MCF 10A (cell line): ENCODE results near the gene ALOX5. TPM values are rescaled to one million over a fixed set of nuclear protein-coding genes. Genes with fewer than 3 reads are reported as not detected.

Experiments used
- BruUV-seq: library from RNA; stranded (reverse); fragments of 400-500 nt; replicated peaks from 2 replicates; lab custom pipeline; 2021; lab: Mats Ljungman, UMichigan
- CTCF ChIA-PET: fragments of 300-600 bp; sonication (Branson Sonifier 250); formaldehyde crosslinking; extraction: SDS; loops from one replicate; lab custom pipeline; 2021; ENCODE audit warnings: antibody characterized with exemption, inconsistent platforms; lab: Yijun Ruan, JAX
- POLR2A ChIA-PET: fragments of 300-600, 350-650 bp; sonication (Branson Sonifier 250); formaldehyde crosslinking; extraction: SDS; loops from one replicate; lab custom pipeline; 2020; ENCODE audit warnings: antibody characterized with exemption, inconsistent platforms; lab: Yijun Ruan, JAX
- DNase-seq: peaks from one replicate; pipeline ENCODE4 v3.0.0-alpha.2; 2018; ENCODE audit not compliant: unreplicated experiment
- H3K27ac Mint-ChIP-seq: one replicate; pipeline ENCODE4 v1.8.0; 2022; ENCODE audit warnings: mild to moderate bottlenecking, low read depth, mixed read lengths; ENCODE audit not compliant: unreplicated experiment
- H3K27me3 Mint-ChIP-seq: one replicate; pipeline ENCODE4 v1.8.0; 2022; ENCODE audit warnings: mixed read lengths; ENCODE audit not compliant: insufficient read depth, unreplicated experiment
- H3K36me3 Mint-ChIP-seq: one replicate; pipeline ENCODE4 v1.8.0; 2022; ENCODE audit warnings: mild to moderate bottlenecking, moderate library complexity, mixed read lengths; ENCODE audit not compliant: insufficient read depth, unreplicated experiment
- H3K4me1 Mint-ChIP-seq: one replicate; pipeline ENCODE4 v1.8.0; 2022; ENCODE audit warnings: mixed read lengths; ENCODE audit not compliant: insufficient read depth, unreplicated experiment
- H3K4me3 Mint-ChIP-seq: one replicate; pipeline ENCODE4 v1.8.0; 2022; ENCODE audit warnings: mild to moderate bottlenecking, moderate library complexity, mixed read lengths; ENCODE audit not compliant: unreplicated experiment
- H3K9me3 Mint-ChIP-seq: one replicate; pipeline ENCODE4 v1.8.0; 2022; ENCODE audit warnings: mixed read lengths; ENCODE audit not compliant: unreplicated experiment
- intact Hi-C: fragments of 100-400 bp; cut with micrococcal nuclease; formaldehyde crosslinking; loops from 2 replicates; pipeline ENCODE4 v1.14.1; 2022
- total RNA-seq: library from RNA; stranded (reverse); gene quantifications from 2 replicates; pipeline ENCODE4 v1.2.3, GENCODE V29; 2022
- TF ChIP-seq, protein P1 (sequence below): fragments of 200-600 bp; IDR thresholded peaks from one replicate; pipeline ENCODE4 v1.8.0; 2022; ENCODE audit warnings: antibody characterized with exemption, mild to moderate bottlenecking; ENCODE audit not compliant: unreplicated experiment

ALOX5 gene
- total RNA-seq, 1 experiment from 2014 or later = not detected

DNA sequence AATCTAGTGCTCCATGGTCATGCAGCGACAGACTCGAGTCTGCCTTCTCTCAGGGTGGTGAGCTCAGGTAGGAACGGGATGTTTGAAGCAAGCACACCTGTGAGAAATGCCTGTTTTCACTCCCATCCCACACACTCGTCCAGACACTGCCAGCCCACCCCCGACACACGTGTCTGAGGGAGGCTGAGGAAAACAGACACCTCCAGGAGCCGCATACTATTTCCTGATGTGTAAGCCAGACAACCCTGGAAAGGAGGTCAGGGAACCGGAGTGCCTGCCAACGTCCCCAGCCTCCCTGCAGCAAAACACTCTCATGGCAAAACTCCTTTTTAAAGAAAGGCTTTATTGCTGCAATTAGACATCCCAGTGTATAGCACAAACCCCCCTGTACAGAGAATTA is 80.2 kb downstream of the ALOX5 start:
- Mint-ChIP-seq H3K4me3 (no peak overlapping the region), H3K27ac (no peak overlapping the region), H3K9me3 (no peaks in the 10 kb centered on the region), H3K4me1 (no peaks in the 10 kb centered on the region), H3K27me3 (no peaks in the 10 kb centered on the region), H3K36me3 (peaks cover 20% of the 10 kb centered on the region)
- no peak for DNase-seq
- BruUV-seq = no TSS peak
- CTCF ChIA-PET = interaction anchor here (0.5 to 0.6 kb wide), 2 partner anchors 10 to 152 kb away, joined by 3 to 4 read pairs; no protein-coding TSS in a partner anchor
- TF ChIP-seq, protein P1, sequence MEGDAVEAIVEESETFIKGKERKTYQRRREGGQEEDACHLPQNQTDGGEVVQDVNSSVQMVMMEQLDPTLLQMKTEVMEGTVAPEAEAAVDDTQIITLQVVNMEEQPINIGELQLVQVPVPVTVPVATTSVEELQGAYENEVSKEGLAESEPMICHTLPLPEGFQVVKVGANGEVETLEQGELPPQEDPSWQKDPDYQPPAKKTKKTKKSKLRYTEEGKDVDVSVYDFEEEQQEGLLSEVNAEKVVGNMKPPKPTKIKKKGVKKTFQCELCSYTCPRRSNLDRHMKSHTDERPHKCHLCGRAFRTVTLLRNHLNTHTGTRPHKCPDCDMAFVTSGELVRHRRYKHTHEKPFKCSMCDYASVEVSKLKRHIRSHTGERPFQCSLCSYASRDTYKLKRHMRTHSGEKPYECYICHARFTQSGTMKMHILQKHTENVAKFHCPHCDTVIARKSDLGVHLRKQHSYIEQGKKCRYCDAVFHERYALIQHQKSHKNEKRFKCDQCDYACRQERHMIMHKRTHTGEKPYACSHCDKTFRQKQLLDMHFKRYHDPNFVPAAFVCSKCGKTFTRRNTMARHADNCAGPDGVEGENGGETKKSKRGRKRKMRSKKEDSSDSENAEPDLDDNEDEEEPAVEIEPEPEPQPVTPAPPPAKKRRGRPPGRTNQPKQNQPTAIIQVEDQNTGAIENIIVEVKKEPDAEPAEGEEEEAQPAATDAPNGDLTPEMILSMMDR = no peak
- POLR2A ChIA-PET = no interaction called here
- intact Hi-C loops = no loop called here

DNA sequence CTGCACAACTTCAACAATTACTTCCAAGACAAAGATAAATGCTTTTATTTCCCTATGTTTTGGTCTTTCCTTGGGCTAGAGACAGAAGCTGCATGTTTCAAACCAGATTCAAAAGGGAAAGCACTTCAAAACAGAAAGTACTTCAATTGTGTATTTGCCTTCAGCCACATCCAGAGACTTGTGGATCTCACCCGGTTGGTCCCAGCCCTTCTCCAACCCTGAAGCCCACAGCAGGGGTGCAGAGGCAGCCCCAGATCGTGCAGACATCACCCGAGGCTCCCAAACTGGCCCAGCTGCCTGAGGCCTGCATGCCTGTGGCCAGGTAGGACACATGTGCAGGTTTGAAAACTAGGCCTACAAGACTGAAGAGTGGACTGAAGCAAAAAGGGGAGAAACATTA is 80.8 kb downstream of the ALOX5 start:
- Mint-ChIP-seq H3K4me3 (no peak overlapping the region), H3K4me1 (no peaks in the 10 kb centered on the region), H3K27me3 (no peaks in the 10 kb centered on the region), H3K27ac (no peak overlapping the region), H3K36me3 (peaks cover 20% of the 10 kb centered on the region), H3K9me3 (no peaks in the 10 kb centered on the region)
- POLR2A ChIA-PET = no interaction called here
- BruUV-seq = no TSS peak
- intact Hi-C loops = no loop called here
- TF ChIP-seq, protein P1 = no peak
- no peak for DNase-seq
- CTCF ChIA-PET = interaction anchor here (0.6 kb wide), 1 partner anchor 59 kb away, joined by 3 read pairs; no protein-coding TSS in a partner anchor

GRCh38 chr10:45456233-45456632 is 82.2 kb downstream of the ALOX5 start:
- POLR2A ChIA-PET = no interaction called here
- Mint-ChIP-seq H3K27ac (no peak overlapping the region), H3K27me3 (no peaks in the 10 kb centered on the region), H3K4me1 (no peaks in the 10 kb centered on the region), H3K36me3 (peaks cover 23% of the 10 kb centered on the region), H3K4me3 (no peak overlapping the region), H3K9me3 (no peaks in the 10 kb centered on the region)
- no peak for DNase-seq
- CTCF ChIA-PET = interaction anchor here (0.6 to 1.4 kb wide), 2 partner anchors 9 kb away, joined by 3 to 9 read pairs; no protein-coding TSS in a partner anchor
- TF ChIP-seq, protein P1 = no peak
- no TSS peak for BruUV-seq
- intact Hi-C loops = no loop called here

- intact Hi-C loops = no loop called here
- Mint-ChIP-seq H3K9me3 (no peaks in the 10 kb centered on the region), H3K27me3 (no peaks in the 10 kb centered on the region), H3K4me1 (no peaks in the 10 kb centered on the region), H3K36me3 (peaks cover 25% of the 10 kb centered on the region), H3K4me3 (no peak overlapping the region), H3K27ac (no peak overlapping the region)
- no TSS peak for BruUV-seq
- POLR2A ChIA-PET = no interaction called here
- DNase-seq = no peak
- TF ChIP-seq, protein P1 = no peak
- CTCF ChIA-PET = interaction anchor here (0.6 to 1.4 kb wide), 2 partner anchors 8 to 10 kb away, joined by 3 to 9 read pairs; no protein-coding TSS in a partner anchor
Measured at GRCh38 chr10:45456822-45457221, 82.8 kb downstream of the ALOX5 start.
